BLaER1 treated with 17β-estradiol and CSF1 and Interleukin-3, amounts not matched to agents 10 nM and 100 nM (cell line): ENCODE measurements around the gene NIT2.

Experiments used
- H3K27ac ChIP-seq, 11 experiments: shearing (Covaris generic); formaldehyde crosslinking; 2 replicates each; pipeline ENCODE4 v1.8.1; 2022
- H3K27me3 ChIP-seq, 11 experiments: shearing (Covaris generic); formaldehyde crosslinking; 2 replicates each; pipeline ENCODE4 v1.8.1; 2022
- H3K36me3 ChIP-seq, 11 experiments: shearing (Covaris generic); formaldehyde crosslinking; 2 replicates each; pipeline ENCODE4 v1.8.1; 2022
- H3K4me1 ChIP-seq, 10 experiments: shearing (Covaris generic); formaldehyde crosslinking; 2 replicates each; pipeline ENCODE4 v1.8.1; 2022
- H3K4me2 ChIP-seq, 11 experiments: shearing (Covaris generic); formaldehyde crosslinking; 2 replicates each; pipeline ENCODE4 v1.8.1; 2022
- H3K4me3 ChIP-seq, 10 experiments: shearing (Covaris generic); formaldehyde crosslinking; 2 replicates each; pipeline ENCODE4 v1.8.1; 2022
- H3K9ac ChIP-seq, 11 experiments: shearing (Covaris generic); formaldehyde crosslinking; 2 replicates each; pipeline ENCODE4 v1.8.1; 2022
- H3K9me3 ChIP-seq, 11 experiments: shearing (Covaris generic); formaldehyde crosslinking; replicated peaks in 1 of 11; 2 replicates each; pipeline ENCODE4 v1.8.1; 2022
- H4K20me1 ChIP-seq, 11 experiments: shearing (Covaris generic); formaldehyde crosslinking; 2 replicates each; pipeline ENCODE4 v1.8.1; 2022
- Cebpa-rat ChIP-seq, 11 experiments: shearing (Covaris generic); IDR thresholded peaks; 2 replicates each; pipeline ENCODE4 v1.8.1; 2022

The NIT2 gene

DNA sequence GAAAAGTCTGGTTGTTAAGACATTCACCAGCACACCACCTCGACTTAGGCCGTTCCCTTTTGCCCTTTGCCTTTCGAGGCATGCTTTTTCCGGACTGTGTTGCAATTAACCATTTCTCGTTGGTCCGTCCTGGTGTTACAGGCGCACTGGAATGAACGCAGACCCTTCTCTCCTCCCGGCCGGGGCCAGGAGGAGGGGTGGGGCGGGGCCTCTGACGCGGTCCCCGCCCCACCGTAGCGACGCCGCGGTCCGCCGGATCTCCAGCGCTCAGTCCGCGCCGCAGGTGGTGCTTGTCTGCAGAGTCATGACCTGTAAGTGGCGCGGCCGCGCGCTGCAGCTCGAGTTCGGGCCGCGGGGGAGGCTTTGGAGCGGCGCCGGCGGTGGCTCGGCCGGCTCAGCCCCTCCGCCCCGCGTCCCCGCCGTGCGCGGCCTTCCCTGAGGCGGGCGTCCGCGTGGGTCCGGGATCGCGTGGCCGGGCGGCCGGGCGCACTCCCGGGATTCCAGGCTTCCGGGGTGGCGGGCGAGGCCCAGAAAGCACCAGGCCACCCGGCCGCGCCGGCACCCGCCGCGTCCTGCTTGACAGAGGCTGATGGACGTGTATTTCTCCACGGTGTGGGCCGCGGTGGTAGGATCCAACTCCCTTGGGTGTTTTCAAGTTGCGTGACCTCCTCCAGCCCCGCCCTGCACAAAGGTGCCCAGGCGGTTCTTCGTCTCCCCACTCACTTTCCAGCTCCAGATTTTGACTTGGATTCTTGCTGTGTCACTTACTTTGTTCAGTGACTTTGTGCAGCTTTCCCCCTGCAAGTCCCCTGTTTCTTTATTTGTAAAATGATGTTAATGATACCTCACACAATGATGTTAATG lies at the start of gene NIT2:
Gene NIT2 (plus strand): TSS at position 270 of the 864 bp plus-strand sequence. CDS start 35 bp downstream, at position 305.
- H3K36me3 ChIP-seq: peaks cover 11 to 20% (median 14%) of the 10 kb centered on the region in 11 experiments
- peak within 1 kb of the TSS; percentile 73 to 91 (median 82) for H3K4me3 ChIP-seq
- peaks cover 18 to 29% (median 21%) of the 10 kb centered on the region in 10 experiments for H3K4me1 ChIP-seq
- TF ChIP-seq Cebpa-rat (IDR thresholded peaks at IDR 0.05): peak in 3 of 11 experiments; percentile 40 to 44 (median 41); a peak in 2 of 22 replicates
- no peaks in the 10 kb centered on the region for H3K27me3 ChIP-seq
- H3K27ac ChIP-seq: peak within 1 kb of the TSS; percentile 54 to 95 (median 89); a peak in 21 of 22 replicates
- peak within 1 kb of the TSS; percentile 82 to 93 (median 88) for H3K9ac ChIP-seq
- H4K20me1 ChIP-seq: peaks cover 0 to 10% (median 0%) of the 10 kb centered on the region in 11 experiments; a peak in 2 of 22 replicates
- peak within 1 kb of the TSS; percentile 72 to 94 (median 88) for H3K4me2 ChIP-seq
- no peaks in the 10 kb centered on the region for H3K9me3 ChIP-seq

GRCh38 chr3:100288288-100288894 lies 46.2 kb upstream of the NIT2 start:
- no peak overlapping the region for H3K9ac ChIP-seq
- no peaks in the 10 kb centered on the region for H3K9me3 ChIP-seq
- TF ChIP-seq Cebpa-rat (IDR thresholded peaks at IDR 0.05): no peak
- no peaks in the 10 kb centered on the region for H3K27me3 ChIP-seq
- peaks cover 55 to 88% (median 69%) of the 10 kb centered on the region in 11 experiments for H3K36me3 ChIP-seq
- no peak overlapping the region for H3K4me3 ChIP-seq
- H3K27ac ChIP-seq: no peak overlapping the region
- peaks cover 10 to 19% (median 10%) of the 10 kb centered on the region in 10 experiments; a peak in 19 of 20 replicates for H3K4me1 ChIP-seq
- peaks cover 0 to 16% (median 0%) of the 10 kb centered on the region in 11 experiments; a peak in 6 of 22 replicates for H4K20me1 ChIP-seq
- peak overlapping the region in 4 of 11 experiments; percentile 3 to 37 (median 17); a peak in 6 of 22 replicates for H3K4me2 ChIP-seq

DNA sequence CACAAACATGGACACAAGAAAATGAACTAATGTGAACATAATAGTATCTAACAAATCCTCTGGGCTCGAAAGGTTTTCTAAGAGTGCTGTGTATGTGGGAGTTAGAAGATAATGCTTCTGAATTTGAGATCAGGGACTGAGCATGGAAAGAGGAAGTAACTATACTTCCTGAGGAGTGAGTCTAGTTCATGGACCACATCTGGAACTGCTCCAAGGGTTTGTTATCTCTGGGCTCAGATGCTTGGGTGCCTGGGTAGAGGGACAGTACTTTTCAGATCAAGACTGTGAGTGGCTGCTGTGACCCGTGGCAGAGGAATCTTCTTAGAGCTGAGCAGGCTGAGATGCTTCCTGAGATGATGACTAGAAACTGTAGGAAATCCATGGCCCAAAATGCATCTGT lies 45.2 kb upstream of the NIT2 start:
- H3K27me3 ChIP-seq: no peaks in the 10 kb centered on the region
- no peak overlapping the region for H3K27ac ChIP-seq
- peaks cover 51 to 87% (median 68%) of the 10 kb centered on the region in 11 experiments for H3K36me3 ChIP-seq
- peaks cover 0 to 16% (median 0%) of the 10 kb centered on the region in 11 experiments; a peak in 6 of 22 replicates for H4K20me1 ChIP-seq
- no peaks in the 10 kb centered on the region for H3K9me3 ChIP-seq
- H3K4me3 ChIP-seq: no peak overlapping the region
- no peak overlapping the region for H3K9ac ChIP-seq
- peak overlapping the region in 8 of 11 experiments; percentile 3 to 41 (median 22); a peak in 9 of 22 replicates for H3K4me2 ChIP-seq
- peaks cover 10 to 19% (median 10%) of the 10 kb centered on the region in 10 experiments; a peak in 19 of 20 replicates for H3K4me1 ChIP-seq
- no peak for TF ChIP-seq Cebpa-rat (IDR thresholded peaks at IDR 0.05)

DNA sequence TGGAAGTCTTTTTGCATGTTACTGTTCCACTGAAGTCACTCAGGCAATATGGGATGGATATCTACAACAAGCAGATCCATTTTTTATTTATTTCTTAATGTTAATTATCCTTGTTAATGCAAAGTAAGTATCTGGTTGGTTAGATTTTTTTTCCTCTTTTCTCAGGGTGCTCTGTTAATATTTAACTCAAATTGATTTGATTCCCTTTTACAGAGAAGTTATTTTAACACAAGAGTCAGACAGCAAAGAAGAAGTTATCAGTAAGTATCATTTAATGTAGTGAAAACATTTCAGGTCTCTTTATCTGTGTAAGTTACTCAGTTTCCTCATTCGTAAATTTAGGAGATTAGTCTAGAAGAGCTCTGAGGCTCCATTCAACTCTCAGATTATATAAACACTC lies 39.5 kb upstream of the NIT2 start:
- Histone ChIP-seq H3K9me3 (no peaks in the 10 kb centered on the region), H3K27ac (no peak overlapping the region), H3K36me3 (peaks cover 51 to 94% (median 73%) of the 10 kb centered on the region in 11 experiments), H3K4me1 (peaks cover 0 to 3% (median 0%) of the 10 kb centered on the region in 10 experiments; a peak in 5 of 20 replicates), H3K9ac (no peak overlapping the region), H4K20me1 (peaks cover 0 to 6% (median 0%) of the 10 kb centered on the region in 11 experiments; a peak in 3 of 22 replicates), H3K4me3 (no peak overlapping the region), H3K4me2 (no peak overlapping the region), H3K27me3 (no peaks in the 10 kb centered on the region)
- TF ChIP-seq Cebpa-rat (IDR thresholded peaks at IDR 0.05): no peak

GRCh38 chr3:100297784-100298183 lies 36.8 kb upstream of the NIT2 start:
- no peaks in the 10 kb centered on the region for H3K4me1 ChIP-seq
- H3K9ac ChIP-seq: no peak overlapping the region
- H3K36me3 ChIP-seq: peaks cover 51 to 97% (median 69%) of the 10 kb centered on the region in 11 experiments
- H3K4me2 ChIP-seq: no peak overlapping the region
- H3K27me3 ChIP-seq: no peaks in the 10 kb centered on the region
- H3K27ac ChIP-seq: no peak overlapping the region
- no peaks in the 10 kb centered on the region for H3K9me3 ChIP-seq
- H3K4me3 ChIP-seq: no peak overlapping the region
- TF ChIP-seq Cebpa-rat (IDR thresholded peaks at IDR 0.05): no peak
- H4K20me1 ChIP-seq: peaks cover 0 to 3% (median 0%) of the 10 kb centered on the region in 11 experiments; a peak in 1 of 22 replicates

- H3K36me3 ChIP-seq: peaks cover 43 to 99% (median 75%) of the 10 kb centered on the region in 11 experiments
- no peaks in the 10 kb centered on the region for H3K4me1 ChIP-seq
- H3K4me3 ChIP-seq: no peak overlapping the region
- no peaks in the 10 kb centered on the region for H3K27me3 ChIP-seq
- H3K4me2 ChIP-seq: no peak overlapping the region
- no peak overlapping the region for H3K27ac ChIP-seq
- H4K20me1 ChIP-seq: peaks cover 0 to 3% (median 0%) of the 10 kb centered on the region in 11 experiments; a peak in 1 of 22 replicates
- no peak overlapping the region for H3K9ac ChIP-seq
- no peak for TF ChIP-seq Cebpa-rat (IDR thresholded peaks at IDR 0.05)
- no peaks in the 10 kb centered on the region for H3K9me3 ChIP-seq
Observed at GRCh38 chr3:100299016-100299415, 35.5 kb upstream of the NIT2 start.

- Histone ChIP-seq H3K27ac (no peak overlapping the region), H3K4me2 (no peak overlapping the region), H4K20me1 (peaks cover 0 to 3% (median 0%) of the 10 kb centered on the region in 11 experiments; a peak in 1 of 22 replicates), H3K27me3 (no peaks in the 10 kb centered on the region), H3K4me3 (no peak overlapping the region), H3K9ac (no peak overlapping the region), H3K36me3 (peaks cover 20 to 97% (median 57%) of the 10 kb centered on the region in 11 experiments), H3K4me1 (no peaks in the 10 kb centered on the region), H3K9me3 (no peaks in the 10 kb centered on the region)
- TF ChIP-seq Cebpa-rat (IDR thresholded peaks at IDR 0.05): no peak
Observed at GRCh38 chr3:100306695-100307094, 27.9 kb upstream of the NIT2 start.

- no peaks in the 10 kb centered on the region for H3K27me3 ChIP-seq
- peaks cover 17 to 92% (median 38%) of the 10 kb centered on the region in 11 experiments; a peak in 21 of 22 replicates for H3K36me3 ChIP-seq
- no peak overlapping the region for H3K9ac ChIP-seq
- no peak overlapping the region for H3K27ac ChIP-seq
- TF ChIP-seq Cebpa-rat (IDR thresholded peaks at IDR 0.05): no peak
- no peak overlapping the region for H3K4me2 ChIP-seq
- no peaks in the 10 kb centered on the region for H4K20me1 ChIP-seq
- no peak overlapping the region for H3K4me3 ChIP-seq
- no peaks in the 10 kb centered on the region for H3K4me1 ChIP-seq
- no peaks in the 10 kb centered on the region for H3K9me3 ChIP-seq
Observed at GRCh38 chr3:100310355-100310965, 24.1 kb upstream of the NIT2 start.
